Hematopoietic multipotent progenitor cell treated with erythropoietin and hydrocortisone succinate and interleukin-3 and kit ligand, for 17 days (in vitro differentiated cells): ENCODE measurements around the gene SLC6A16.
A peak's percentile ranks its signal among the peaks of the same experiment; 100 is the strongest.
"Not testable (repeated sequence)": the region's sequence is repeated elsewhere in the genome, so short reads cannot be mapped to it uniquely, and the experiment has no call there.

Source experiments
- DNase-seq: peaks from one replicate; pipeline ENCODE4 v3.0.0-alpha.2; 2015; ENCODE audit warnings: low spot score

SLC6A16 gene

GRCh38 chr19:49324801-49325576 lies at the start of gene SLC6A16:
Gene SLC6A16 (minus strand): TSS chr19:49325191. CDS start chr19:49311347, 13,844 bp downstream.
- DNase-seq: no peak

- not testable (repeated sequence) for DNase-seq
Observed at GRCh38 chr19:49373174-49373573, 48.2 kb upstream of the SLC6A16 start.

- no peak for DNase-seq
Observed at GRCh38 chr19:49371184-49371583, 46.2 kb upstream of the SLC6A16 start.

GRCh38 chr19:49368711-49369358 lies 43.8 kb upstream of the SLC6A16 start:
- no peak for DNase-seq

- no peak for DNase-seq
Observed at GRCh38 chr19:49366110-49366509, 41.1 kb upstream of the SLC6A16 start.

GRCh38 chr19:49364083-49364737 lies 39.2 kb upstream of the SLC6A16 start:
- no peak for DNase-seq

GRCh38 chr19:49363268-49364082 lies 38.5 kb upstream of the SLC6A16 start, which contains the start of gene DKKL1:
Gene DKKL1 (plus strand): TSS chr19:49363877. CDS start chr19:49363999, 122 bp downstream.
- peak; percentile 85 for DNase-seq

- no peak for DNase-seq
Observed at GRCh38 chr19:49362929-49363267, 37.9 kb upstream of the SLC6A16 start.

- DNase-seq: no peak
Observed at GRCh38 chr19:49362048-49362928, 37.3 kb upstream of the SLC6A16 start, which contains the start of gene TEAD2. Gene TEAD2 (minus strand): TSS chr19:49362416. CDS start chr19:49360075, 2,341 bp downstream.

- DNase-seq: no peak
Observed at GRCh38 chr19:49361438-49362047, 36.6 kb upstream of the SLC6A16 start.

- no peak for DNase-seq
Observed at GRCh38 chr19:49359851-49360820, 35.1 kb upstream of the SLC6A16 start.

- no peak for DNase-seq
Observed at GRCh38 chr19:49357186-49357585, 32.2 kb upstream of the SLC6A16 start.

GRCh38 chr19:49356382-49356781 lies 31.4 kb upstream of the SLC6A16 start:
- no peak for DNase-seq

- no peak for DNase-seq
Observed at GRCh38 chr19:49355909-49356353, 30.9 kb upstream of the SLC6A16 start.

GRCh38 chr19:49349567-49349966 lies 24.6 kb upstream of the SLC6A16 start:
- no peak for DNase-seq

GRCh38 chr19:49348305-49349189 lies 23.6 kb upstream of the SLC6A16 start:
- no peak for DNase-seq

- no peak for DNase-seq
Observed at GRCh38 chr19:49347835-49348234, 22.8 kb upstream of the SLC6A16 start.

GRCh38 chr19:49347191-49347590 lies 22.2 kb upstream of the SLC6A16 start:
- DNase-seq: no peak
